Aortic smooth muscle cell (primary cell): Measurements from ENCODE around the gene RTN4. TPM values are rescaled to one million over a fixed set of nuclear protein-coding genes. Genes with fewer than 3 reads are reported as not detected.

Experiments
- total RNA-seq: library from RNA; depleted of rRNA; stranded (reverse); fragments of >200 nt; gene quantifications from 2 replicates; pipeline ENCODE4 v1.2.3, GENCODE V29; 2014

RTN4 gene, protein sequence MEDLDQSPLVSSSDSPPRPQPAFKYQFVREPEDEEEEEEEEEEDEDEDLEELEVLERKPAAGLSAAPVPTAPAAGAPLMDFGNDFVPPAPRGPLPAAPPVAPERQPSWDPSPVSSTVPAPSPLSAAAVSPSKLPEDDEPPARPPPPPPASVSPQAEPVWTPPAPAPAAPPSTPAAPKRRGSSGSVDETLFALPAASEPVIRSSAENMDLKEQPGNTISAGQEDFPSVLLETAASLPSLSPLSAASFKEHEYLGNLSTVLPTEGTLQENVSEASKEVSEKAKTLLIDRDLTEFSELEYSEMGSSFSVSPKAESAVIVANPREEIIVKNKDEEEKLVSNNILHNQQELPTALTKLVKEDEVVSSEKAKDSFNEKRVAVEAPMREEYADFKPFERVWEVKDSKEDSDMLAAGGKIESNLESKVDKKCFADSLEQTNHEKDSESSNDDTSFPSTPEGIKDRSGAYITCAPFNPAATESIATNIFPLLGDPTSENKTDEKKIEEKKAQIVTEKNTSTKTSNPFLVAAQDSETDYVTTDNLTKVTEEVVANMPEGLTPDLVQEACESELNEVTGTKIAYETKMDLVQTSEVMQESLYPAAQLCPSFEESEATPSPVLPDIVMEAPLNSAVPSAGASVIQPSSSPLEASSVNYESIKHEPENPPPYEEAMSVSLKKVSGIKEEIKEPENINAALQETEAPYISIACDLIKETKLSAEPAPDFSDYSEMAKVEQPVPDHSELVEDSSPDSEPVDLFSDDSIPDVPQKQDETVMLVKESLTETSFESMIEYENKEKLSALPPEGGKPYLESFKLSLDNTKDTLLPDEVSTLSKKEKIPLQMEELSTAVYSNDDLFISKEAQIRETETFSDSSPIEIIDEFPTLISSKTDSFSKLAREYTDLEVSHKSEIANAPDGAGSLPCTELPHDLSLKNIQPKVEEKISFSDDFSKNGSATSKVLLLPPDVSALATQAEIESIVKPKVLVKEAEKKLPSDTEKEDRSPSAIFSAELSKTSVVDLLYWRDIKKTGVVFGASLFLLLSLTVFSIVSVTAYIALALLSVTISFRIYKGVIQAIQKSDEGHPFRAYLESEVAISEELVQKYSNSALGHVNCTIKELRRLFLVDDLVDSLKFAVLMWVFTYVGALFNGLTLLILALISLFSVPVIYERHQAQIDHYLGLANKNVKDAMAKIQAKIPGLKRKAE
- total RNA-seq = 174 and 274 TPM in 2 replicates

DNA sequence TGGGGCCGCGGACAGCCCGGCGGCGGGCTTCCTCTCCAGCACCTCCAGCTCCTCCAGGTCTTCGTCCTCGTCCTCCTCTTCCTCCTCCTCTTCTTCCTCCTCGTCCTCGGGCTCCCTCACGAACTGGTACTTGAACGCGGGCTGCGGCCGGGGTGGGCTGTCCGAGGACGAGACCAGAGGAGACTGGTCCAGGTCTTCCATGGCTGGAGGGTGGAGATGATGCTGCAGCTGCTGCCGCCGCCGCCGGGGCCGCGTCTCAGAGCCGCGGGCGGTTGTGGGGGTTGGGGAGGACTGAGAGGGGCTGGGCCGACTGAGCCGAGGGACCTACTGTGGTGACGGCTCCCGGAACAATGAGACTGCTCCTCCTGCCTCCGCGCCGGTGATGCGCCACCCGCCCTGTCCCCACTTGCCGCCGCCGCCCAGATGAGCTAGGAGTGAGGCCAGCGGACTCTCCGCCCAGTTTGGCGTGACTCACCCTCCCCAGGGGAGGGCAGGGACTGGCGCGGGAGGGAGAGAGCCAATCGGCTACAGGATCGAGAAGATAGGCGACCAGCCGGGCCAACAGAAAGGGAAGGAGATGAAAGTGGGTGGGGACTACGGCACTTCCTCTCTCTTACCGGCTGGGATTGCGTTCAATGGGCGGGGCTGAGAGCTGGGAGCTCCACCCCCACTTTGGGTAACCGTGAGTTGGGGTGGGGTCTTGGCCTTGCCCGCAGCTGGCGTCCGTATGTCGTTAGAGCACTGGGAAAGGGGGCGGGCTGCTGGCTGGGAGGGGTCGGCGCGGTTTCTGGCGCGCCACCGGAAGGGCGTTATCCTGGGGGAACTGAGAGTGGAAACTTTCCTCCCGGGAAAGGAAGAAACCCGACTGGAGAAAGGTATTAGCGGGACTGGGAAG, at the start of gene RTN4:
TSS of gene RTN4 (minus strand) at position 352 of the 895 bp plus-strand sequence. CDS start at position 201, 151 bp downstream.

Other genes starting within 250 kb of the RTN4 start
- 8.8 and 10.4 TPM in 2 replicates for gene CLHC1, start 181.8 kb upstream of the RTN4 start, total RNA-seq
- 642 and 718 TPM in 2 replicates for gene RPS27A, start 182.2 kb upstream of the RTN4 start, total RNA-seq
- gene MTIF2, start 218.8 kb upstream of the RTN4 start, total RNA-seq = 42.7 and 43.0 TPM in 2 replicates